ENCODE measurements around the gene HDAC5. TPM values are rescaled to one million over a fixed set of nuclear protein-coding genes. Genes with fewer than 3 reads are reported as not detected.

Gene HDAC5
- total and polyA plus RNA-seq, 2 experiments from 2014 or later = 28.5 to 98.7 TPM

- Histone ChIP-seq H2AFZ (no peak overlapping the region), H3K4me2 (ENCODE audit: unreplicated experiment) (no peak overlapping the region), H3K9me3 (ENCODE audit: low read depth) (no peaks in the 10 kb centered on the region), H3K9ac (no peak overlapping the region), H3K27ac (no peak overlapping the region), H3K79me2 (ENCODE audit: insufficient read depth) (0 out of 2 replicates have a peak, but pooled peaks cover 9% of the 10 kb centered on the region), H3K9me2 (ENCODE audit: insufficient read depth) (no peaks in the 10 kb centered on the region), H3K36me3 (ENCODE audit: low read depth) (peaks cover 2% of the 10 kb centered on the region; the same call in 1 of the 2 replicates), H3K4me3 (no peak overlapping the region), H3K4me1 (ENCODE audit: insufficient read depth) (peaks cover 7% of the 10 kb centered on the region), H4K20me1 (ENCODE audit: insufficient read depth) (no peaks in the 10 kb centered on the region), H3K27me3 (replicated peaks; ENCODE audit: insufficient read depth) (no peaks in the 10 kb centered on the region), H3F3A (ENCODE audit: insufficient read depth) (peaks cover 12% of the 10 kb centered on the region; the same call in 1 of the 2 replicates)
- in situ Hi-C loops (cut with MboI) = no loop called here
- 80 to 84% methylated on average over 18 of the region's 18 CpGs for WGBS, 2 experiments (ENCODE audit: low coverage in 1 of 2, low lambda C conversion rate in 2 of 2, missing lambda C conversion rate in 2 of 2)
- TF ChIP-seq EZH2phosphoT487 (IDR thresholded peaks at IDR 0.05; ENCODE audit: insufficient read depth, low read depth) = no peak
- TF ChIP-seq EZH2 (IDR thresholded peaks at IDR 0.05; ENCODE audit: insufficient read depth, poor library complexity, severe bottlenecking) = no peak
- no peak for DNase-seq
These were observed 43.3 kb downstream of the HDAC5 start for GRCh38 chr17:44079877-44080821.

GRCh38 chr17:44078412-44078811 is 45.0 kb downstream of the HDAC5 start:
- H3K9me2 ChIP-seq (ENCODE audit: insufficient read depth) = no peaks in the 10 kb centered on the region
- in situ Hi-C loops (cut with MboI) = no loop called here
- no peaks in the 10 kb centered on the region for H3K9me3 ChIP-seq (ENCODE audit: low read depth)
- no peaks in the 10 kb centered on the region for H4K20me1 ChIP-seq (ENCODE audit: insufficient read depth)
- no peak overlapping the region for H3K4me2 ChIP-seq (ENCODE audit: unreplicated experiment)
- TF ChIP-seq EZH2 (IDR thresholded peaks at IDR 0.05; ENCODE audit: insufficient read depth, poor library complexity, severe bottlenecking) (no peak), EZH2phosphoT487 (IDR thresholded peaks at IDR 0.05; ENCODE audit: insufficient read depth, low read depth) (no peak)
- peaks cover 4% of the 10 kb centered on the region; the same call in 1 of the 2 replicates for H3K36me3 ChIP-seq (ENCODE audit: low read depth)
- no peak overlapping the region for H3K4me3 ChIP-seq
- H3F3A ChIP-seq (ENCODE audit: insufficient read depth) = peaks cover 15% of the 10 kb centered on the region; the same call in 1 of the 2 replicates
- DNase-seq = no peak
- no peak overlapping the region for H2AFZ ChIP-seq
- peaks cover 26% of the 10 kb centered on the region for H3K79me2 ChIP-seq (ENCODE audit: insufficient read depth)
- no peaks in the 10 kb centered on the region for H3K27me3 ChIP-seq (replicated peaks; ENCODE audit: insufficient read depth)
- H3K4me1 ChIP-seq (ENCODE audit: insufficient read depth) = peaks cover 7% of the 10 kb centered on the region
- 91 to 93% methylated on average over 13 to 16 of the region's 19 CpGs for WGBS, 2 experiments (ENCODE audit: low coverage in 1 of 2, low lambda C conversion rate in 2 of 2, missing lambda C conversion rate in 2 of 2)
- H3K9ac ChIP-seq = no peak overlapping the region
- no peak overlapping the region for H3K27ac ChIP-seq

- H3K27me3 ChIP-seq (replicated peaks; ENCODE audit: insufficient read depth) = no peaks in the 10 kb centered on the region
- H3K9me3 ChIP-seq (ENCODE audit: low read depth) = no peaks in the 10 kb centered on the region
- 50 to 66% methylated on average over 4 of the region's 4 CpGs for WGBS, 2 experiments (ENCODE audit: low coverage in 1 of 2, low lambda C conversion rate in 2 of 2, missing lambda C conversion rate in 2 of 2)
- H3F3A ChIP-seq (ENCODE audit: insufficient read depth) = peaks cover 18% of the 10 kb centered on the region; the same call in 1 of the 2 replicates
- in situ Hi-C loops (cut with MboI) = no loop called here
- no peak for DNase-seq
- no peak overlapping the region for H3K4me2 ChIP-seq (ENCODE audit: unreplicated experiment)
- H3K4me1 ChIP-seq (ENCODE audit: insufficient read depth) = peaks cover 7% of the 10 kb centered on the region
- H3K9ac ChIP-seq = no peak overlapping the region
- no peaks in the 10 kb centered on the region for H3K9me2 ChIP-seq (ENCODE audit: insufficient read depth)
- no peak overlapping the region for H2AFZ ChIP-seq
- no peaks in the 10 kb centered on the region for H4K20me1 ChIP-seq (ENCODE audit: insufficient read depth)
- H3K36me3 ChIP-seq (ENCODE audit: low read depth) = peaks cover 4% of the 10 kb centered on the region; the same call in 1 of the 2 replicates
- no peak overlapping the region for H3K27ac ChIP-seq
- TF ChIP-seq EZH2phosphoT487 (IDR thresholded peaks at IDR 0.05; ENCODE audit: insufficient read depth, low read depth) = no peak
- TF ChIP-seq EZH2 (IDR thresholded peaks at IDR 0.05; ENCODE audit: insufficient read depth, poor library complexity, severe bottlenecking) = no peak
- H3K79me2 ChIP-seq (ENCODE audit: insufficient read depth) = peaks cover 34% of the 10 kb centered on the region
- no peak overlapping the region for H3K4me3 ChIP-seq
These were observed 45.9 kb downstream of the HDAC5 start for GRCh38 chr17:44077595-44077909.

- Histone ChIP-seq H3K4me2 (ENCODE audit: unreplicated experiment) (no peak overlapping the region), H3K9me2 (ENCODE audit: insufficient read depth) (no peaks in the 10 kb centered on the region), H3K27me3 (replicated peaks; ENCODE audit: insufficient read depth) (no peaks in the 10 kb centered on the region), H3K4me3 (no peak overlapping the region), H3K27ac (no peak overlapping the region), H3K79me2 (ENCODE audit: insufficient read depth) (peaks cover 40% of the 10 kb centered on the region), H3K36me3 (ENCODE audit: low read depth) (peaks cover 4% of the 10 kb centered on the region; the same call in 1 of the 2 replicates), H3F3A (ENCODE audit: insufficient read depth) (peaks cover 18% of the 10 kb centered on the region), H3K9ac (no peak overlapping the region; the same call in 1 of the 2 replicates), H3K9me3 (ENCODE audit: low read depth) (no peaks in the 10 kb centered on the region), H3K4me1 (ENCODE audit: insufficient read depth) (peaks cover 10% of the 10 kb centered on the region), H4K20me1 (ENCODE audit: insufficient read depth) (no peaks in the 10 kb centered on the region), H2AFZ (no peak overlapping the region)
- WGBS, 2 experiments (ENCODE audit: low coverage in 1 of 2, low lambda C conversion rate in 2 of 2, missing lambda C conversion rate in 2 of 2) = 82 to 85% methylated on average over 5 to 6 of the region's 6 CpGs
- TF ChIP-seq EZH2phosphoT487 (IDR thresholded peaks at IDR 0.05; ENCODE audit: insufficient read depth, low read depth) = no peak
- no peak for TF ChIP-seq EZH2 (IDR thresholded peaks at IDR 0.05; ENCODE audit: insufficient read depth, poor library complexity, severe bottlenecking)
- in situ Hi-C loops (cut with MboI) = no loop called here
- no peak for DNase-seq
These were observed 46.5 kb downstream of the HDAC5 start for GRCh38 chr17:44076716-44077594.
